CD4-positive, alpha-beta T cell treated with Interleukin-12 subunit alpha and Interleukin-12 subunit beta, for 1 hour (primary cell): Measurements from ENCODE around the gene WTAP.
"Not testable (repeated sequence)": the region's sequence is repeated elsewhere in the genome, so short reads cannot be mapped to it uniquely, and the experiment has no call there.

ENCODE experiments used
- DNase-seq: peaks from one replicate; pipeline ENCODE4 v3.0.0-alpha.2; 2020

The WTAP gene

GRCh38 chr6:159762681-159763293, 35.5 kb downstream of the WTAP start:
- DNase-seq = peak; percentile 60

- no peak for DNase-seq
Observed at GRCh38 chr6:159766906-159767305, 39.6 kb downstream of the WTAP start.

DNA sequence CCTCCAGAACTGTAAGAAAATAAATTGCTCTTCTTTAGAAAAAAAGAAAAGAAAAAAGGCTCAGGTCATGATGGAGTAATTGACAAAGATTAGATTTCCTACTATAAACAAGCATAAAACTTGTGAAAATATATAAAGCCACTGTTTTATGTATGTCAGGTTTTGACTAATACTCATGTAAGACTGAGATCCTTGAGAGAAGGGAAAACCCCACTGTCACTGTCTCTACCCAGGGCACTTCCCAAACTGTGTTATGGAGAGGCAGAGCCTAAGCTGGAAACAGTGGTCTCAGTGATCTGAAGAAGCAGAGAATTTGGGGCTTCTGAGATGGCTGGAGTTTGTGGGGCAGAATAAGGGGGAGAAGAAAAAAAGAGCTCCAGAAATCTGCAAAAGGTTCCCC, 42.2 kb downstream of the WTAP start:
- no peak for DNase-seq

DNA sequence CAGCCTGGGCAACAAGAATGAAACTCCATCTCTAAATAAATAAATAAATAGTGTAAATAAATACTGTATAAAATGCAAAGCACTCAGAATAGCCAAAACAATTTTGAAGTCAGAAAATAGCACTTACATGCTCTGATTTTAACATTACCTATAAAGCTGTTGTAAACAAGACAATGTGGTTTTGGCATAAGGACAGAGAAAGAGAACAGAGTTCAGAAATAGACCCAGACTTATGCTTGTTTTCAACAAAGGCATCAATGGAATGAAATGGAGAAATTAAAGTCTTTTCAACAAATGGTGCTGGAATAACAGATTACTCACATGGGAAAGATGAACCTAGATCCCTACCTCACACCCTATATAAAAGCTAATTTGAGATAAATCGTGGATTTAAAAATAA, 44.9 kb downstream of the WTAP start:
- no peak for DNase-seq

GRCh38 chr6:159777240-159777904, 50.1 kb downstream of the WTAP start:
- no peak for DNase-seq

- no peak for DNase-seq
Observed at GRCh38 chr6:159778131-159778530, 50.8 kb downstream of the WTAP start.

GRCh38 chr6:159778542-159779103, 51.3 kb downstream of the WTAP start:
- no peak for DNase-seq

GRCh38 chr6:159788276-159788675, 61.0 kb downstream of the WTAP start:
- DNase-seq = peak; percentile 19

- peak; percentile 29 for DNase-seq
Observed at GRCh38 chr6:159788753-159789376, 61.6 kb downstream of the WTAP start.

- peak; percentile 99 for DNase-seq
Observed at GRCh38 chr6:159789377-159790148, 62.3 kb downstream of the WTAP start, which contains the start of gene TCP1. TCP1 (minus strand) TSS chr6:159789602; CDS start chr6:159789468, 134 bp downstream.

- peak; percentile 90 for DNase-seq
Observed at GRCh38 chr6:159790149-159790955, 63.0 kb downstream of the WTAP start, which contains the start of gene MRPL18. MRPL18 (plus strand) TSS chr6:159790467; CDS start chr6:159790588, 121 bp downstream.

- no peak for DNase-seq
Observed at GRCh38 chr6:159790956-159791598, 63.8 kb downstream of the WTAP start.

GRCh38 chr6:159794976-159795375, 67.7 kb downstream of the WTAP start:
- not testable (repeated sequence) for DNase-seq

DNA sequence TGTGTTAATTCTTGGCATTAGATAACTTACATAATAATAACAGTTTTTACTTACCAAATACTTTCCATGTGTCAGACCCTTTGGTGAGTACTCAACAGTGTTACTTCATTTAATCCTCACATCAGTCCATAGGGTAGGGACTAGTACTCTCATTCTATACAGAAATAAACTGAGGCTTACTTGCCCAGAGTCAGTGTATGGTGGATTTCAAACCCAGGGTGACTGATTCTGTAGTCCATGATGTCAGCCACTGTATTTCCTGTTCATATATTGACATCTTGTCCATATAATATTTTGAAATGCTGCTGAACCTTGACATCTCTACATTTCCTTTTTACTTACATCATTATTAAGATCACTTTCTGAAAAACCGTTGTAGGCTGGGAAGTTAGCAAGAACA, 70.2 kb downstream of the WTAP start:
- DNase-seq = no peak

DNA sequence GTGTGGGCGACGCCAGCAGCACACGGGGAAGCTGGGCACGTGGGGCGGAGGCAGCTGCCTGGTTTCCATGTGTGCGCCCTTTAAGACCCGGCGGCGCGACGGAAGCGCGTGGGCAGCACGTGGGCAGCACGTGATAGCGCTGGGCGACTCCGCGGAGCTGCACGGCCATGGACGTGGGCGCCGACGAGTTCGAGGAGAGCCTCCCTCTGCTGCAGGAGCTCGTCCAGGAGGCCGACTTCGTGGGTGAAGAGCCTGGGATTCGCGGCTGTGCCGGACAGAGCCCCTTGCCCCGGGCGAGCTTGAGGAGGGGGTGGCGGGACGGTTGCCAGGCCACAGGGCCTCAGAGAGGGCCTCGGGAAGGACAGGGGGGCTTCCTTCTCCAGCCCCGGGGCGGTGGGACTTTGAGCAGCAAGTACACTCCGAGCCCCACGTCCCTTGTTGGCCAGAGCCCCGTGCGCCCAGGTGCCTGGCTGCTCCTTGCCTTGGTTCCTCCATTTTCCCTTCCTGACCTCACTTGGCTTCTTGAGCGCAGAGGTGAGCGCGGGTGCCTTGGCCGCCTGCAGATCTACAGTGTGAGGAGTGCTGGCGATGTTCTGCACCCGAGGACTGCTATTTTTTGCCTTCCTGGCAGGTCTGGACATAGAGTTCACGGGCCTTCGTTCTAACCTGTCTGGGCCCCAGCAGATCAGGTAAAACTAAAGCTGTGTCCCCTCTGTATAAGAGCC, 73.0 kb downstream of the WTAP start, which contains the start of gene PNLDC1:
Gene PNLDC1 (plus strand): TSS at position 136 of the 725 bp plus-strand sequence. CDS start 32 bp downstream, at position 168.
- no peak for DNase-seq

DNA sequence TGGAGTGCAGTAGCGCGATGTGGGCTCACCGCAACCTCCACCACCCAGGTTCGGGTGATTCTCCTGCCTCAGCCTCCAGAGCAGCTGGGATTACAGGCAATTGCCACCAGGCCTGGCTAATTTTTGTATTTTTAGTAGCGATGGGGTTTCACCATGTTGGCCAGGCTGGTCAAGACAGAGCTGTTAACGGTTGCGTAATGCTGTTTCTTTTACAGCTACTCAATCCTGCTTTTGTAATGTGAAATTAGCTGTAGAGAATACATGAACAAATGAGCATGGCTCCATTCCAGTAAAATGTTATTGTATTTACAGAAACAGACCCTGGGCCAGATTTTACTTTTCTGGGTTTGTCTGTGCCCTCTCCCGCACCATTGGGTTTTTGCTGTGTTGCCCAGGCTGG, 74.6 kb downstream of the WTAP start:
- DNase-seq = no peak

DNA sequence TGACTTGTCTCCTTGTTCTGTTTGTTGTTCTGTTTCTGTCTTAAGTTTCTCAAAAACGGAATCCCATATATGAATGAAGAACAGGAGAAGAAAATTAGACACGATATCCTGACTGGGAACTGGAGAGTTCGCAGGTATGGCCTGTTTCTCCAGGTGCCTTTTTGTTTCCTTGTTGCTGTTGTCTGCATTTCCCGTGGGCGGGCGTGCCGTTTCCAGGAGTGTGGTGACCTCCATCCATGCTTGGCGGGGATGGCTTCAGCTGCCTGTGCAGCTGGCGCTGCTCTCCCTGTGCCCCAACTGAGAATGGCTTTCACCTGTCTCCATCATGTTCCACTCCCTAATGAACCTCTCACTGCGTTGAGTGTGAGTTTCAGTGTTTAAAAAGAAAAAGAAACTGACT, 77.2 kb downstream of the WTAP start:
- DNase-seq = no peak

- DNase-seq = no peak
Observed at GRCh38 chr6:159805440-159806020, 78.2 kb downstream of the WTAP start.
